Neural crest cell (in vitro differentiated cells): ENCODE measurements around the gene PKP3. TPM values are rescaled to one million over a fixed set of nuclear protein-coding genes. Genes with fewer than 3 reads are reported as not detected.
"Not testable (repeated sequence)": the region's sequence is repeated elsewhere in the genome, so short reads cannot be mapped to it uniquely, and the experiment has no call there.

ENCODE experiments used
- DNase-seq: peaks from one replicate; pipeline ENCODE4 v3.0.0; 2021; ENCODE audit warnings: low read depth, mixed read lengths, low spot score
- H3K27ac Mint-ChIP-seq: one replicate; pipeline ENCODE4 v1.8.0; 2021; ENCODE audit warnings: mild to moderate bottlenecking, mixed read lengths; ENCODE audit not compliant: unreplicated experiment
- H3K27me3 Mint-ChIP-seq: 2 replicates; pipeline ENCODE4 v1.8.0; 2021; ENCODE audit warnings: low read depth, mild to moderate bottlenecking, mixed read lengths
- H3K36me3 Mint-ChIP-seq: 2 replicates; pipeline ENCODE4 v1.8.0; 2021; ENCODE audit warnings: low read depth, mild to moderate bottlenecking, mixed read lengths
- H3K4me1 Mint-ChIP-seq: 2 replicates; pipeline ENCODE4 v1.8.0; 2021; ENCODE audit warnings: mixed read lengths
- H3K4me3 Mint-ChIP-seq: one replicate; pipeline ENCODE4 v1.8.0; 2021; ENCODE audit warnings: mild to moderate bottlenecking, mixed read lengths
- H3K9me3 Mint-ChIP-seq: 2 replicates; pipeline ENCODE4 v1.8.0; 2021; ENCODE audit warnings: mixed read lengths
- CTCF ChIP-seq: fragments of 200-600 bp; sonication (generic); conservative IDR thresholded peaks from 2 replicates; pipeline ENCODE4 v1.5.0; 2021; ENCODE audit warnings: antibody characterized with exemption, mild to moderate bottlenecking
- total RNA-seq: library from RNA; stranded (reverse); gene quantifications from 2 replicates; pipeline ENCODE4 v1.2.1, GENCODE V29; 2021

The PKP3 gene
- total RNA-seq, 1 donor from 2014 or later = 0.42 TPM

DNA sequence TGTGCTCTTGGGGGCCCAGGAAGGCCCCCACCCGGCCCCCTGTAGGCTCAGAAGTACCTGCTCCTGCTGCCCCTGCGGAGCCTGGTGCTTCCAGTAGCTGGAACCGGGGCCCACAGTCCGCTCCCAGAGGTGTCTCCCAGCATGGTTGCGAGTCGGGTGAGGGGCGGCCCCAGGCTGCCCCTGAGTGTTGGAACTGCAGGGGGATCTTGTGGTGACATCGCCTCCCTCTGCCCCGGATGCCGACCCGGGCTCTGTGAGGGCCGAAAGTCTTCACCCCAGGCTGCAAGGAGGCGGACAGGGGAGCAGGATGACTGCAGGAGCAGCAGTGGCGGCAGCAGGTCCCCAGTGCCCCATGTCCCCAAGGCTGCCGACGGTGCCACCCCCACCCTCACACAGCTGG is 9.5 kb upstream of the PKP3 start:
- Mint-ChIP-seq H3K4me3 (no peak overlapping the region), H3K4me1 (peaks cover 6% of the 10 kb centered on the region), H3K27ac (no peak overlapping the region), H3K27me3 (peaks cover 6% of the 10 kb centered on the region), H3K9me3 (peaks cover 3% of the 10 kb centered on the region), H3K36me3 (peaks cover 8% of the 10 kb centered on the region)
- no peak for DNase-seq
- no peak for TF ChIP-seq CTCF

DNA sequence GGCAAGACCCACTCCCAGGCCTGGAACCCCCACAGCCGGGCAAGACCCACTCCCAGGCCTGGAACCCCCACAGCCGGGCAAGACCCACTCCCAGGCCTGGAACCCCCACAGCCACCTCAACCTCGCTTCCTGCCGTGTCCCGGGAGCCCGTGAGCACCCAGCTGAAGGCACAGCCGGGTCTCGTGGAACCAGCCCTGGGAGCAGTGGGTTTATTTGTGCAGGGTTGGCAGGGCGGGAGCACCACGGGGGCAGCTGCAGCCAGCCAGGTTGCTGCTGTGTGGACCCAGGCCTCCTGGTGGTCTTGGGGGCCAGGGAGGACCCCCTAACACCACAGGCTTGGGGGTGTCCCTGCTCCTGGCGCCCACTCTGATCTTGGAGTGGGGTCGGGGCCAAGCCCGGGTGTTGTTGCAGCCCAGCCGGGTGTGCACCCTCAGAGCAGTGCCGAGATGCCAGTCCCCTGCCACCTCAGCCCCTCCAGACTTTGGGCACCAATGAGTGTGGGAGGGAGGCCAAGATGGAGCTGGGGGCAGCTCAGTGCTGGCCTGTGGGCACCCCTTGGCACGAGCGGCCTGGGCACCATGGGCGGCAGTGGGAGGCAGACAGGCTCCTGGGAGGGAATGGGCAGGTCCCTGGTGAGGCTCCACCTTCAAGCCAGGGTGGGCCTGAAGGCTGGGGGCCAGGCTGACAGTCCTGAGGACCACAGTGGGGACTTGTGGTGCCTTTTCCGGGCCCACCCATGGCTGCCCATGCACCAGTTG is 8.2 kb upstream of the PKP3 start:
- Mint-ChIP-seq H3K9me3 (peaks cover 3% of the 10 kb centered on the region), H3K36me3 (peaks cover 8% of the 10 kb centered on the region), H3K27ac (no peak overlapping the region)

GRCh38 chr11:386483-386882 is 7.5 kb upstream of the PKP3 start:
- no peak for DNase-seq
- peaks cover 6% of the 10 kb centered on the region for H3K4me1 Mint-ChIP-seq
- peaks cover 3% of the 10 kb centered on the region for H3K9me3 Mint-ChIP-seq
- no peak for TF ChIP-seq CTCF
- no peak overlapping the region for H3K4me3 Mint-ChIP-seq
- H3K27me3 Mint-ChIP-seq = peaks cover 6% of the 10 kb centered on the region
- peaks cover 8% of the 10 kb centered on the region for H3K36me3 Mint-ChIP-seq
- no peak overlapping the region for H3K27ac Mint-ChIP-seq

More for the DNA sequence above, 8.2 kb upstream of the PKP3 start:
- peaks cover 6% of the 10 kb centered on the region for H3K4me1 Mint-ChIP-seq
- TF ChIP-seq CTCF = no peak
- H3K27me3 Mint-ChIP-seq = peaks cover 6% of the 10 kb centered on the region
- no peak overlapping the region for H3K4me3 Mint-ChIP-seq
- no peak for DNase-seq

DNA sequence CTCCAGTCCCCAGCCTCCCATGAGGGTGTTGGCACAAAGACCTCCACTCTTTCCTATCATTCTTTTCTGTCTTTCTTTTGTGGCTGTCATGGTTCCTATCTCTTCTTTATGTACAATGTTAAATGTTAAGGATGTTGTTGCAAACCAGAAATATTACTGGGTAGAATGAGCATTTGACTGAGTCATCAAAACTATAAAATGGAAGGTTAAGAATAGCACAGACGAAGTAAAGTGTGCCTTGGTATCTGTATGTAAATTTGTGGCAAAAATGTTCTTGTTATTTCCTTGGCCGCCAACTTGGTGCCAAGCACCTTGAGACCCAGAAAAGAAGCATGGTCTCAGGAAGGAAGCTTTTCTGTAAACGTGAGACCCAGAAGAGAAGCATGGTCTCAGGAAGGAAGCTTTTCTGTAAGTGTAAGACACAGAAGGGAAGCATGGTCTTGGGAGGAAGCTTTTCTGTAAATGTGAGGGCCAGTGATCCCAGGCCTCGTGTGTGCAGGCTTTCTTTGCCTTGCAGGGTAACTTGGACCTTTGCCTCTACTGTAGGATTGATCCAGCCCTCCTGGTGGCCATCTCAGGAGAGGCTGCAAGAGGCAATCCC is 6.7 kb upstream of the PKP3 start:
- DNase-seq = no peak
- H3K36me3 Mint-ChIP-seq = peaks cover 8% of the 10 kb centered on the region
- no peak for TF ChIP-seq CTCF
- no peak overlapping the region for H3K27ac Mint-ChIP-seq
- H3K4me1 Mint-ChIP-seq = peaks cover 6% of the 10 kb centered on the region
- peaks cover 6% of the 10 kb centered on the region for H3K27me3 Mint-ChIP-seq
- peak overlapping the region; percentile 8 for H3K4me3 Mint-ChIP-seq
- peaks cover 3% of the 10 kb centered on the region for H3K9me3 Mint-ChIP-seq

DNA sequence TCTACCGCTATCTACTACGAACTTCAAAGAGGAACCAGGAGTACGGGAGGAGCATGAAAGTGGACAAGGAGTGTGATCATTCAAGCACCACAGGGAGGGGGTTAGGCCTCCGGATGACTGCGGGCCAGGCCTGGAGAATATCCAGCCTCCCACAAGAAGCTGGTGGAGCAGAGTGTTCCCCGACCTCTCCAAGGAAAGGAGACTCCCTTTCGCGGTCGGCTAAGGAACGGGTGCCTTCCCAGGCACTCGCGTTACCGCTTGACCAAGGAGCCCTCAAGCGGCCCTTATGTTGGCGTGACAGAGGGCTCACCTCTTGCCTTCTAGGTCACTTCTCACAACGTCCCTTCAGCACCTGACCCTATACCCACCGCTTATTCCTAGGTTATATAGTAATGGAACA is 4.6 kb upstream of the PKP3 start:
- H3K27me3 Mint-ChIP-seq, H3K4me1 Mint-ChIP-seq, H3K9me3 Mint-ChIP-seq, H3K27ac Mint-ChIP-seq, H3K36me3 Mint-ChIP-seq, DNase-seq, H3K4me3 Mint-ChIP-seq: not testable (repeated sequence)

- peaks cover 3% of the 10 kb centered on the region for H3K9me3 Mint-ChIP-seq
Measured at GRCh38 chr11:390175-390574, 3.8 kb upstream of the PKP3 start.

More at GRCh38 chr11:390175-390574, 3.8 kb upstream of the PKP3 start:
- no peaks in the 10 kb centered on the region for H3K4me1 Mint-ChIP-seq
- DNase-seq = no peak
- peaks cover 2% of the 10 kb centered on the region for H3K36me3 Mint-ChIP-seq
- TF ChIP-seq CTCF = no peak
- peaks cover 4% of the 10 kb centered on the region for H3K27me3 Mint-ChIP-seq
- no peak overlapping the region for H3K27ac Mint-ChIP-seq
- H3K4me3 Mint-ChIP-seq = no peak overlapping the region
